ENCODE results near the gene CTSK. TPM values are rescaled to one million over a fixed set of nuclear protein-coding genes. Genes with fewer than 3 reads are reported as not detected.
"Not testable (repeated sequence)": the region's sequence is repeated elsewhere in the genome, so short reads cannot be mapped to it uniquely, and the experiment has no call there.

CTSK gene
- total RNA-seq, 6 experiments from 2014 or later, result 1.5 to 3.8 (median 2.6) TPM

DNA sequence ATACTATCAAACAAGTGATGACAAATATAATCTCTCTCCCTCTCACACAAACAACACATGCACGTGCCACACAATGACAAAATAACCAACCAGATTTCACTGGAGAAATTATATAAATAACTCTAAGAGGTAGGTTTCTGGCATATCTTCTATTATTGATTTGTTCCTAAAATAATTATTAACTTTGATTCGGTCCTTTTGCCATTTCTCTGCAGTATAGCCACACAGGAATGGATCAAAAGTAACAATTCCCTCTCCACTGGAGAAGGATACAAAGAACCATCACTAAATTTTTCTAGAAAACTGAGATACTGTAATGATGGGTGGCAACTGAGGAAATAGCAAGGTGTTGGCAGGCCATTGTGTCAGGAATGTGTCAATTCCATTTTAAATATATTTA lies 34.9 kb upstream of the CTSK start:
- Histone ChIP-seq H3K36me3 (peaks cover 0 to 24% (median 10%) of the 10 kb centered on the region in 4 donors), H3K4me1 (peaks cover 0 to 18% (median 4%) of the 10 kb centered on the region in 4 donors), H3K4me3 (no peak overlapping the region), H3K27me3 (no peaks in the 10 kb centered on the region), H3K27ac (peak overlapping the region in 1 of 3 donors; percentile 0), H3K9me3 (no peaks in the 10 kb centered on the region)
- intact Hi-C loops (cut with DNase I), result no loop called here
- 22% methylated on average over 2 of the region's 2 CpGs for WGBS (ENCODE audit: insufficient coverage, low coverage, low lambda C conversion rate, missing lambda C conversion rate)
- peak in 3 of 4 donors; percentile 37 to 56 (median 51) for ATAC-seq
- no peak for TF ChIP-seq CTCF (IDR thresholded peaks at IDR 0.05)
- no peak for DNase-seq

DNA sequence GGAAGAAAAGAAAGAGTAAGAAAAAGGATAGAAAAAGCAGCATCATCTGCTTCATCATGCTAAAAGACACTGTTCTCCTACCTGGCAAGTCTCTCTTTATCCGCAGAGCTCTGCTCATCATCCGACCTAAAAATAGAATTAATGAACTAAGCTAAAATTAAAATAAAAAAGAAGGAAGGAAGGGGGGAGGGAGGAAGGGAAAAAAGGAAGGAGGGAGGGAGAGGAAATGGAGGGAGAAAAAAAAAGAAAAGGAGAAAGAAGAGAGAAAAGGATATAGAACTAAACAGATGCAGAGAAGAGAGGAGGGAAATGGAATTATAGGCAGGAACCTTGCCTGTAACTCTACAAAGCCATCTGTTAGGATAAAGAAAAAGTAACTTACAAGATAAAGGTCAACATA lies 34.3 kb upstream of the CTSK start:
- H3K4me3 ChIP-seq, result no peak overlapping the region
- peaks cover 0 to 17% (median 9%) of the 10 kb centered on the region in 4 donors for H3K36me3 ChIP-seq
- H3K9me3 ChIP-seq, result no peaks in the 10 kb centered on the region
- H3K27me3 ChIP-seq, result no peaks in the 10 kb centered on the region
- WGBS (ENCODE audit: insufficient coverage, low coverage, low lambda C conversion rate, missing lambda C conversion rate), result 47% methylated on average over 2 of the region's 2 CpGs
- TF ChIP-seq POLR2A (IDR thresholded peaks at IDR 0.05), result no peak
- TF ChIP-seq CTCF (IDR thresholded peaks at IDR 0.05), result no peak
- intact Hi-C loops (cut with DNase I), result no loop called here
- H3K27ac ChIP-seq, result no peak overlapping the region
- H3K4me1 ChIP-seq, result peaks cover 0 to 18% (median 4%) of the 10 kb centered on the region in 4 donors
- DNase-seq, result no peak
- no peak for ATAC-seq

DNA sequence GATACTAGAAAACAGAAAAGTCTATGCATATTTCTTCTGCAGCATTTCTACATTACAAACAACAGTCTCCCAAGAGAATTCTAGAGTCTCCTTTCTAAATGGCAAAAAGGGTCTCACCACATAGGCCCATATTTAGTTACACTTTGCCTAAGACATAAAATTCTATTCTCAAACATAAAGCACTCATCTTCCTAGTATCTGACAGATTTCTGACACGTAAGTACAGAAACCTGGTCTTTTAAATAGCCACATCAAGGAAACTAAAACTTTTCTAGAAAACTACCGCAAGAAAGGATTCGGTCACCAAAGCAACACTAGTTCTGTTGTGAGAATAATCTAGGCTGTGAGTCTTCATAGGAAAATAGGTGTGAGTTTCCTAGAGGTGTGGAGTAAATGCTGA lies 33.6 kb upstream of the CTSK start:
- WGBS (ENCODE audit: insufficient coverage, low coverage, low lambda C conversion rate, missing lambda C conversion rate), result 95% methylated on average over 3 of the region's 3 CpGs
- Histone ChIP-seq H3K36me3 (peaks cover 0 to 17% (median 8%) of the 10 kb centered on the region in 4 donors), H3K4me3 (no peak overlapping the region), H3K4me1 (peaks cover 0 to 24% (median 7%) of the 10 kb centered on the region in 4 donors), H3K27ac (no peak overlapping the region), H3K27me3 (no peaks in the 10 kb centered on the region), H3K9me3 (no peaks in the 10 kb centered on the region)
- DNase-seq, result no peak
- TF ChIP-seq POLR2A (IDR thresholded peaks at IDR 0.05) (no peak), CTCF (IDR thresholded peaks at IDR 0.05) (no peak)
- no peak for ATAC-seq
- intact Hi-C loops (cut with DNase I), result no loop called here

GRCh38 chr1:150840850-150841249 lies 32.8 kb upstream of the CTSK start:
- H3K27me3 ChIP-seq; H3K27ac ChIP-seq; H3K9me3 ChIP-seq; intact Hi-C loops (cut with DNase I); ATAC-seq; DNase-seq; H3K4me3 ChIP-seq: not testable (repeated sequence)
- peaks cover 0 to 31% (median 9%) of the 10 kb centered on the region in 4 donors for H3K4me1 ChIP-seq
- 96% methylated on average over 11 of the region's 11 CpGs for WGBS (ENCODE audit: insufficient coverage, low coverage, low lambda C conversion rate, missing lambda C conversion rate)
- peaks cover 0 to 17% (median 8%) of the 10 kb centered on the region in 4 donors for H3K36me3 ChIP-seq

GRCh38 chr1:150836129-150836773 lies 28.2 kb upstream of the CTSK start:
- ATAC-seq, result peak; percentile 34 to 69 (median 62)
- Histone ChIP-seq H3K4me1 (peaks cover 0 to 13% (median 5%) of the 10 kb centered on the region in 4 donors), H3K9me3 (no peaks in the 10 kb centered on the region), H3K27me3 (no peaks in the 10 kb centered on the region), H3K36me3 (peaks cover 3 to 56% (median 28%) of the 10 kb centered on the region in 4 donors), H3K27ac (no peak overlapping the region), H3K4me3 (no peak overlapping the region)
- intact Hi-C loops (cut with DNase I), result no loop called here
- no peak for TF ChIP-seq POLR2A (IDR thresholded peaks at IDR 0.05)
- no peak for TF ChIP-seq CTCF (IDR thresholded peaks at IDR 0.05)
- no peak for DNase-seq
- 56% methylated on average over 6 of the region's 6 CpGs for WGBS (ENCODE audit: insufficient coverage, low coverage, low lambda C conversion rate, missing lambda C conversion rate)

DNA sequence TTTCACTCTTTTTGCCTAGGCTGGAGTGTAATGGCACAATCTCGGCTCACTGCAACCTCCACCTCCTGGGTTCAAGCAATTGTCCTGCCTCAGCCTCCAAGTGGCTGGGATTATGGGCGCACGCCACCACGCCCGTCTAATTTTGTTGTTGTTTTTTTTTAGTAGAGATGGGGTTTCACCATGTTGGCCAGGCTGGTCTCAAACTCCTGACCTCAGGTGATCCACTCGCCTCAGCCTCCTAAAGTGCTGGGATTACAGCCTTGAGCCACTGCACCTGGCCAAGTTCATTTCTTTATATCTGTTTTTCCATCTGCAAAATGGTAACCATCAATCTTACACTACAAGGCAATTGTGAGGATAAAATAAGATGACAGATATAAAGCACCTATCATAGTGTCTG lies 25.9 kb upstream of the CTSK start:
- 83% methylated on average over 2 of the region's 6 CpGs for WGBS (ENCODE audit: insufficient coverage, low coverage, low lambda C conversion rate, missing lambda C conversion rate)
- peaks cover 4 to 71% (median 35%) of the 10 kb centered on the region in 4 donors for H3K36me3 ChIP-seq
- H3K27me3 ChIP-seq; ATAC-seq; intact Hi-C loops (cut with DNase I); H3K4me3 ChIP-seq; H3K27ac ChIP-seq; DNase-seq; H3K9me3 ChIP-seq: not testable (repeated sequence)
- H3K4me1 ChIP-seq, result peaks cover 0 to 13% (median 5%) of the 10 kb centered on the region in 4 donors
